GM19455 (cell line): ENCODE results near the gene ZBTB7B.

ENCODE experiments used
- ATAC-seq: cut with Tn5 transposase; IDR thresholded peaks from one replicate; pipeline ENCODE4 v1.9.1; 2021; ENCODE audit not compliant: unreplicated experiment

ZBTB7B gene

DNA sequence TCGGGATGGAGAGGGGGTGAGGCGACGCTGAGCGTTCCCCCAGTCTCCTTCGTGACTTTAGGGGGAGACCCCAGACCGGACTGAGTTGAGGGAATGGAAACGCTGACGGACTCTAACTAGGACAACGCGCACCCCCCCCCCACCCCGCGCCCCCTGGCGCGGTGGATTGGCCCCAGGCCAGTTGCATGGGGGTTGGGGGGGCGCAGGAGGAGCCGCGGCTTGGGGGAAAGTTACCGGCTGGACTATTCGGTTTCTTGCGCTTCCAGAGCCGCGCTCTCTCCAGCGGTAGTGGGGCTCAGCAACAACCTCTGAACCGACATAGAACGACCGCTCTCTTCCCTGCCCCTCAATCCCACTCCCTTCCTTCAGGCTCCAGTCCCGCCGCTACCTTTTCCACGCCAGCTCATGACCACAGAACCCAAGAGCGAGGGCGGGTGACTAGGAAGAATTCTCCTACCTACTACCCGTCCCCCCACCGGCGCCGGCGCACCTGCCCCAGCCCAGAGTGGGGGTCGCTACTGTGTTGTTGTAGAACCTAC, 694 bp downstream of the ZBTB7B start:
- no peak for ATAC-seq

DNA sequence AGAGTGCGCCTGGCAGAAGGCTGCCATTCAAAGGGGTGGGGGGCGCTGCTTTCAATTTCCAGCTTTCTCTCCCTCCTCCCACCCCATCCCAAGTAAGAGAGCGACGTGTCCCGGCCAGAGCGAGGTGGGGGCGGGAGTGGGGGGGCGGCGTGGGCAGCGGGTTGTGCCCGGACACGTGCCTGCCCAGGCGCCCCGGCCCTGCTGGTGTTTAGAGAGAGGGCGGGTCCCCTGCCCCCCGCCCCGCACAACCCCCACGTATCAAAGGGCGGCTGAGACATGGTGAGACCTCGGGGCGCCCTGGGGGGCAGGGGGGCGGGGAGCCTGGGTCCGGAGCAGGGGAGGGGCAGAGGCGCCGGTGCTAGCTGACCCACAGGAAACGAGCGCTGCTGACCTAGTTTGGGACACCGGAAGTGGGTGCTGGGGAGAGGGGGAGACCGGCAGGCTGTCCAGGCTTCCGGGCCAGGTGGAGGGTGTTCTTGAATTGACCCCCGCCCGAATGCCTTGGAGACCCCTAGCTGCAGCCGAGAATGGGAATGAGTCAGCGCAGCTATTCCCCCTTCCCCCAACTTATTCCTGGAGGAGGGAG, 1.3 kb downstream of the ZBTB7B start:
- no peak for ATAC-seq

DNA sequence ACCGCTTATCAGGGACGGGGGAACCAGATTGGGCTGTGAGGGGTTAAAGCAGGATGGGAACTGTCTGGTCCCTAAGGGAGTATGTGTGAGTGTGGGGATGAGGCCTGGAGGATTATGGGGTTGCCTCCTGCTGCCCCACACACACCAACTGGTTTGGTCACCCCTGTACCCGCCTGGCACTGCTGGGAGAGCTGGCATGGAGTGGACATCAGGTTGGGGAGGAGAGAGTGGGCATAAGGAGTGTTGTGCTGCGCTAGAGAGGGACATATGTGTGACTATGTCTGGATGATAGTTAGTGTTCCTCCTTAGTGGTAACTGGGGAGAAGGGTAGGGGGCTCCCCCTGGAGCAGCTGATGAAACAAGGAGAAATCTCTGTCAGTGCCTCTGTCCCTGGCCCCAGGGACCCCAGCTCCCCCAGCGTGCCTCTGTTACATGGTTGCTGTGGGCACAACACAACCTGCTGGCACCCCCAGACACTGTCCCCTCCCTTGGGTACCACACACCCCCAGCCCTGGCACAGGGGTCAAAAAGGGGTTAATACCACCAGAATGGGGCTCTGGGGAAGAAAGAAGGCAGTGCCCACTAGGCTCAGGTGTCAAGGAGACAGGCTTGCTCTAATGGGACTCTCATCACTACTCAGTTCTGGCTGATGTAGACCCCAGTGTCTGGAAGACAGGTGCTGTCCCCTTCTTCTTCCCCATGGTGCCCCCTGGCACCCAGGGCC, 1.9 kb downstream of the ZBTB7B start:
- no peak for ATAC-seq

- ATAC-seq = no peak
Measured at GRCh38 chr1:155005076-155006011, 2.7 kb downstream of the ZBTB7B start.

GRCh38 chr1:155006601-155007101, 4.0 kb downstream of the ZBTB7B start:
- no peak for ATAC-seq

DNA sequence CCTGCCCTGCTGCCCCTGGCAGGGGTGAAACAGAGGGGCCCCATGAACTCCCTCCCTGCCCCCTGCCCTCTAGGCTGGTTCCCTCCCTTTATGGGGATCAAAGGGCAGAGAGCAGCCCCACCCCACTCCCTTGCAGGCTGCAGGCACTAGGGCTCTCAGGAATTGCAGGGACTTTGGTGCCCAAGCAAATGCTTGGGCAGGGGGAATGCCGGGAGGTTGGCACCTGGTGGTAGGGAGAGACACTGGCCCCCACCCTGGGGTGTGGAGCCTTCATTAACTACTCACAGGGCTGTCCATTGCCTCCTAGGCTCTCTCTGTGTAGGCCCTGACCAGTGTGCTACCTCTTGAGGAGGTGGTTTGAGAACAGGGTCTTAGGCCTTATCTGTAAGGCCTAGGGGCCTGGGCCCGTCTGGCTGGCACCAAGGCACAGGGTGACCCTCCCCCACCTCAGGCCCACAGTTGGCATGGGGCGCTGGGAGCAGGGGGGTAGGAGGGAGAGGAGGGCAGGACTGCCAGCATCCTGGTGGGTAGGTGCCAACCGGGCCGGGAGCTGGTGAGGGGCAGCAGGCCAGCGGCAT, 4.7 kb downstream of the ZBTB7B start:
- ATAC-seq = no peak

DNA sequence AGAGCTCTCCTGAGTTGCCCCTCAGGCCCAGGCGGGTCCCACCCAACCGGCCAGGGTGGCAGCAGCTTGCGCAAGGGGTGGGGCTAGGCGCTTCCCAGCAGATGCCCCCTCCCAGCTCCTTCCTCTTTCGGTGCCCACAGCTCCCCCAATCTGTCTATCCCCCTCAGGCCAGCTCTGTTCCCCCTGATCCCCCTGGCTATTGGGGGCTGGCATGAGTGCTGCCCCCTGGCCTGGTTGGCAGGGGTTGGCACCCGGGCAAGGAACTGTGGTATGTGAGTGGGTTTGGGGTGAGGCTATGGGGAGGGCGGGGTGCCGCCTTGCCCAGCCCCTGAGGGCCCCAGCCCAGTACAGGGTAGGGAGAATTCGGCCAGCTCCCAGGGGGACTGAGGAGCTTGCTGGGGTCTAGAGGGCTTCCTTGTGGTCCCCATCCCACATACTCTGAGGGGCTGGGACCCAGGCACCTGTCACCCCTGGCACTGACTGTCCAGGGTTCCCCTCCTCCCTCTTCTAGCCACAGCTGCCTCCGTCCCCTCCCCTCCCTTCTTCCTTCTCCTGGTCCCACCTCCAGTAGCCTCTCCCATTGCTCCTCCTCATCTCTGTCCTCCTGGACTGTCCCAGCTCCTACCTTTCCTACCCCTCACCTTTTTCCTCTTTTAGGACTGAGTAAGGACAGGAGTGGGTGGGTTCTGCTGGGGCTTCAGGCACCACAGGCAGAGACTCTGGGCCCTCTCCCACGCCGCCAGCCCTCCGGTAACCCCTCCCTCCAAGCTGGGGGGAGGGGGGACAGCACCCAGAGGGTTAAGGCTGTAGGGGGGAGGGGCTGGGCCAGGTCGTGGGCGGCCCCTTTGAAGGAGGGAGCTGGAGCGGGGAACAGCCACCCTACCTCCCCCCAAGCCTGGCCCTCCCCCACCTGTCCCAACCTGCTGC, 5.7 kb downstream of the ZBTB7B start:
- no peak for ATAC-seq

- ATAC-seq = no peak
Measured at GRCh38 chr1:155009221-155009711, 6.7 kb downstream of the ZBTB7B start.

GRCh38 chr1:155009742-155010141, 7.1 kb downstream of the ZBTB7B start:
- no peak for ATAC-seq

- no peak for ATAC-seq
Measured at GRCh38 chr1:155010211-155010918, 7.8 kb downstream of the ZBTB7B start.

GRCh38 chr1:155011004-155011416, 8.4 kb downstream of the ZBTB7B start:
- ATAC-seq = no peak

DNA sequence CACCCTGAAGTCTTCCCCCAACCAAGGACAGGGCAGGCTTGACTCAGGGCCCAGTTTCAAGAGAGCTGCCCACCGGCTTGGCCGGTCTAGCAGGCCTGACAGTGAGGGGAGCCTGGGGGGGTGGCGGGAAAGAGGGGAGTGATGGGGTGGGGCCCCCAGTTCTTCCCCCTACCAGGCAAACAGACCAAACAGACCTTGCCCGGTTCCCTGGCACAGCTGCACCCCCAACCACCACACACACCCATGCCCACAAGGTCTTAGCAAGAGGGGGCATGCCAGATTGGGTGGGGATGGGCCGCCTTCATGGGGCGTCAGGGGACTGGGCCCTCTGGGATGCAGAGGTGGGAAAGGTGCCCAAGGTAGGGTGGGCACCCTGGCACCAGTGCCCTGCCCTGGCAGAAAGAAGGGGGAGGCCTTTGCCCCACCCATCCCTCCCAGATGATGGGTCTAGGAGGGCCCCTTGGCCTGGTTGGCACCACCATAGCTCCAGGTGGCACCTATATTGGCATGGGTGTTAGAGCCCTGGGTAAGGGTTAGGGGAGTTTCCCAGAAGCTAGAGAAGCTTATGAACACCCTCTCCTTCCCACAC, 8.9 kb downstream of the ZBTB7B start:
- ATAC-seq = no peak

DNA sequence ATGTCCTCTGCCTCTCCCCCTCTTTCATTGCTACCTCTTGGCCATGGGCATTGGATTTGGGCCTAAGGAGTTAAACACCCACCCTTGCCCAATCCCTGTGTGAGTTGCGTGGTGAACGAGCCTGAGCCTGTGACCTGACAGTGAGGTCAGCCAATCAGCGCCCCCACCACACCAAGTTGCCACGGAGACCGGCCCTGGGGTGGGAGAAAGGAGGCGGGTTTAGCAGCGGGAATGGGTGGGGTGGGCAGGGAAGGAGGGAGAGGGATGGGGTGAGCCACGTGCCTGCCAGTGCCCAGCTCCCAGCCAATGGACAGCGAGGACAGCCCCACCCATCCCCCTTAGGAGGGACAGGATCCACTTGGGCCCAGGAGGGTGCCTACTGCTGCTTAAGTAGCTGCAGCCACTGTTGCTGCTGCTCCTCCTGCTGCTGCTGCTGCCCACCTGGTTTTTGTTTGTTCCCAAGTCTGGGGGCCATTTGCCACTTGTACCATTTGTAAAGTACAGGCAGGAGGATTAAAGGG, 9.5 kb downstream of the ZBTB7B start:
- no peak for ATAC-seq

- no peak for ATAC-seq
Measured at GRCh38 chr1:155012776-155013602, 10.4 kb downstream of the ZBTB7B start.

GRCh38 chr1:155013632-155014031, 11.0 kb downstream of the ZBTB7B start:
- no peak for ATAC-seq

DNA sequence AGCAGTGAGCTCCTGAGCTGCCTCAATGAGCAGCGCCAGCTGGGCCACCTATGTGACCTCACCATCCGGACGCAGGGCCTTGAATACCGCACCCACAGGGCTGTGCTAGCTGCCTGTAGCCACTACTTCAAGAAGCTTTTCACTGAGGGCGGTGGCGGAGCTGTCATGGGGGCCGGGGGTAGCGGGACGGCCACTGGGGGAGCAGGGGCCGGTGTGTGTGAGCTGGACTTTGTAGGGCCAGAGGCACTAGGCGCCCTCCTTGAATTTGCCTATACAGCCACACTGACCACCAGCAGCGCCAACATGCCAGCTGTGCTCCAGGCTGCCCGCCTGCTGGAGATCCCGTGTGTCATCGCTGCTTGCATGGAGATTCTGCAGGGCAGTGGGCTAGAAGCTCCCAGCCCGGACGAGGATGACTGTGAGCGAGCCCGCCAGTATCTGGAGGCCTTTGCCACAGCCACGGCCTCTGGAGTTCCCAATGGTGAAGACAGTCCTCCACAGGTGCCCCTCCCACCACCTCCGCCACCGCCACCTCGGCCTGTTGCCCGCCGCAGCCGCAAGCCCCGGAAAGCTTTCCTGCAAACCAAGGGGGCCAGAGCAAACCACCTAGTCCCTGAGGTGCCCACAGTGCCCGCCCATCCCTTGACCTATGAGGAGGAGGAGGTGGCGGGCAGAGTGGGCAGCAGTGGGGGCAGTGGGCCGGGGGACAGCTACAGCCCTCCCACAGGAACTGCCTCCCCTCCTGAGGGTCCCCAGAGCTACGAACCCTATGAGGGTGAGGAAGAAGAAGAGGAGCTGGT, 12.3 kb downstream of the ZBTB7B start:
- ATAC-seq = no peak
